ENCODE data around the gene SLC30A4. TPM values are rescaled to one million over a fixed set of nuclear protein-coding genes. Genes with fewer than 3 reads are reported as not detected.

Gene SLC30A4, protein sequence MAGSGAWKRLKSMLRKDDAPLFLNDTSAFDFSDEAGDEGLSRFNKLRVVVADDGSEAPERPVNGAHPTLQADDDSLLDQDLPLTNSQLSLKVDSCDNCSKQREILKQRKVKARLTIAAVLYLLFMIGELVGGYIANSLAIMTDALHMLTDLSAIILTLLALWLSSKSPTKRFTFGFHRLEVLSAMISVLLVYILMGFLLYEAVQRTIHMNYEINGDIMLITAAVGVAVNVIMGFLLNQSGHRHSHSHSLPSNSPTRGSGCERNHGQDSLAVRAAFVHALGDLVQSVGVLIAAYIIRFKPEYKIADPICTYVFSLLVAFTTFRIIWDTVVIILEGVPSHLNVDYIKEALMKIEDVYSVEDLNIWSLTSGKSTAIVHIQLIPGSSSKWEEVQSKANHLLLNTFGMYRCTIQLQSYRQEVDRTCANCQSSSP
- 10 to 100 TPM in 1 of 6 experiments, 1 to 10 TPM in 5; 7.0 to 10.2 (median 8.5) TPM for total RNA-seq (2021; fragmentation: NEBNext Ultra II Directional; extraction: Animal tissue kit (Norgen Biotek cat#: 25700))
- long read RNA-seq, partial matches to known transcripts, result 0 of 19 reads
- long read RNA-seq, other reads (novel, unspliced or antisense), result 19 of 19 reads

DNA sequence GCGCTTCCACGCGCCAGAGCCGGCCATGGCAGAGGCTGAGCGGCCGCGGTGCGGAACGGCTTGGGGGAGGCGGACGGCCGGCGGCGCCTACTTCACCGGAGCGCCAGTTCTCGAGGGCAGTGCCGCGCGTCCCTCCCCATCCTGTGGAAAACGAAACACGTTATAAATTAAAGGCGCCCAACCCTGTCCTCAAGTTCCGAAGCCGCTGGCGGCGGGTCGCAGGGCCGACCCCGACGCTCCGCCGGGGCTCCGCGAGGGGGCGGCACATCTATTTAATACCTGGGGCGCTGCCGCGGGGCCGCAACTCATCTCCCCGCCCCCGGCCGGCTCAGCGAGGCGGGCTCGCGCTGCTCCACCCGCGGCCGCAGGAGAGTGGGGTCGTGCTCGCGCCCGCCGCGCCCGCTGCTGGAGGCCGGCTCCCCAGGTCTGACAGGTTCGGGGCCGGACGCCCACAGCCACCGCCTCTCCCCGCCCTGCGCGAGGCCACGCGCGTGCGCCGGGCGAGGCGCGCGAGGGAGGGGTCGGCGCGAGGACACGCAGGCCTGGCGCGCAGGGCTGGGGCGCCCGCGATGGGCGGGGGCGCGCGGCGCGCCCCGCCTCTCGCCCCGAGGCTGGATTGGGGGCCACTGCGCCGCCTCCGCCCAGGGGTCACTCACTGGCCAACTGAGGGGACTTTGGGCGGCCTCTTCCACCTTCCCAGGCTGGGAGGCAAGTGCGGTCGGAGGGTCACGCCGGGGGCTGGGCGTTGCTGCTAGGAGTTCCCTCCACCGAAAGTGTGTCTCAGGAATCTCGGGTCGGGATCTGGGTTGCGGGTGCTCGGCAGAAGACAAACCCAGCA is at the start of gene SLC30A4:
Gene SLC30A4, minus strand, starts transcription at position 428 of the 838 bp plus-strand sequence. Its CDS starts 401 bp downstream, at position 27.
- peaks cover 3% of the 10 kb centered on the region for H3K27me3 Mint-ChIP-seq (ENCODE audit: insufficient read depth)
- DNase-seq, result peak; percentile 24
- TF ChIP-seq, protein P1, sequence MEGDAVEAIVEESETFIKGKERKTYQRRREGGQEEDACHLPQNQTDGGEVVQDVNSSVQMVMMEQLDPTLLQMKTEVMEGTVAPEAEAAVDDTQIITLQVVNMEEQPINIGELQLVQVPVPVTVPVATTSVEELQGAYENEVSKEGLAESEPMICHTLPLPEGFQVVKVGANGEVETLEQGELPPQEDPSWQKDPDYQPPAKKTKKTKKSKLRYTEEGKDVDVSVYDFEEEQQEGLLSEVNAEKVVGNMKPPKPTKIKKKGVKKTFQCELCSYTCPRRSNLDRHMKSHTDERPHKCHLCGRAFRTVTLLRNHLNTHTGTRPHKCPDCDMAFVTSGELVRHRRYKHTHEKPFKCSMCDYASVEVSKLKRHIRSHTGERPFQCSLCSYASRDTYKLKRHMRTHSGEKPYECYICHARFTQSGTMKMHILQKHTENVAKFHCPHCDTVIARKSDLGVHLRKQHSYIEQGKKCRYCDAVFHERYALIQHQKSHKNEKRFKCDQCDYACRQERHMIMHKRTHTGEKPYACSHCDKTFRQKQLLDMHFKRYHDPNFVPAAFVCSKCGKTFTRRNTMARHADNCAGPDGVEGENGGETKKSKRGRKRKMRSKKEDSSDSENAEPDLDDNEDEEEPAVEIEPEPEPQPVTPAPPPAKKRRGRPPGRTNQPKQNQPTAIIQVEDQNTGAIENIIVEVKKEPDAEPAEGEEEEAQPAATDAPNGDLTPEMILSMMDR (IDR thresholded peaks at IDR 0.05), result peak; percentile 65
- peak within 1 kb of the TSS; percentile 96 for H3K4me3 Mint-ChIP-seq
- no peaks in the 10 kb centered on the region for H3K9me3 Mint-ChIP-seq
- peaks cover 33% of the 10 kb centered on the region for H3K4me1 Mint-ChIP-seq (ENCODE audit: low read depth)
- peak within 1 kb of the TSS; percentile 71 for H3K27ac Mint-ChIP-seq
- H3K36me3 Mint-ChIP-seq (ENCODE audit: low read depth), result no peaks in the 10 kb centered on the region

DNA sequence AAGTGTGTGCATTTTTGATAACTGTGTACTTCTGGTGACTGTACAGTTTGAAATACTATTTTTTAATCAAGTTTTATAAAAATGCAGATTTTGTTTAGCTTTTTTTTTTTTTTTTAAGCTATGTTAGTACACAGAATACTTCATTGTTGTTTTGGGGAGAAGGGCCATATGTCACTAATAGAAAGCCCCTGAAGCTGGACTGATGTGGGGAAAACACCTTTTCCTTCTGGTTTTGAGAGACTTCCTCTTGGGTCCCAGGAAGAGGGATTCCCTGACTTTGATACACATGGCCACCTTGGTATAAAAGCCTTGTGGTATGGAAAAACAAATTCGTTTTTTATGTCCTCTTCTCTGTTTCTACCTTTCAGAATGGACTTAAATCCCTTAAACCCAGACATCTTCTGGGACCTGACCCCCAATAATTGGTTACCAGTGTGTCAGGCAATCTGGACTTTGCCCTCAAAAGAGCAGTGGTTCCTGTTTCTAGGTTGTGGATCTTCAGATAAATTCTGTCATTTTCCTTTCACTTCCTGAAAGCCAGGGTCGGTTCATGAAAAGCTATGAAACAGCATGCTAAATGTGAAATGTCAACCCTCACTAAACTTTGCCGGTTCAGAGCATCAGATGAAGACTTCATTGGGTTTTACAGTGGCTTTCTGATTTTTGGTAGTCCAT is 33.5 kb upstream of the SLC30A4 start:
- no peak overlapping the region for H3K4me3 Mint-ChIP-seq
- no peak overlapping the region for H3K27ac Mint-ChIP-seq
- TF ChIP-seq, protein P1 (IDR thresholded peaks at IDR 0.05), result no peak
- H3K4me1 Mint-ChIP-seq (ENCODE audit: low read depth), result peaks cover 9% of the 10 kb centered on the region
- H3K36me3 Mint-ChIP-seq (ENCODE audit: low read depth), result no peaks in the 10 kb centered on the region
- DNase-seq, result no peak
- H3K27me3 Mint-ChIP-seq (ENCODE audit: insufficient read depth), result peaks cover 34% of the 10 kb centered on the region
- H3K9me3 Mint-ChIP-seq, result no peaks in the 10 kb centered on the region

DNA sequence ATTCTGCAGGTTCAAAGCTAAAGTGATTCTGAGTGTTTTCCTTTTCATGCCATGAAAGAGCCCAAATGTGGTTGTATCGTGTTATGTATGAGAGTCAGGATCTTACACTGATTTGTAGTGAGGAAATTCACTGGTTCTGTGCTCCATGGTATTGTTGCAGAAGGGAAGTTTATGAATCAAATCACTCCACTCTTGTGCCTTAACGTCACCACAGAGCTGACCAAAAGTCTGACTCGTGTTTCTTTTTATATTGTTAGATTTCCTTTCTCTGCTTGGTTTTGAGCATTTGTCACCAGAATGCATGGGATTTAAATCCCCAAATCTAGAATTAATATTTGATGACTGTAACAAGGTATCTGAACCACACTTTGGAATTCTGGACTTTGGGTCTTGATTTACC is 29.1 kb upstream of the SLC30A4 start:
- peaks cover 37% of the 10 kb centered on the region for H3K27me3 Mint-ChIP-seq (ENCODE audit: insufficient read depth)
- H3K4me3 Mint-ChIP-seq, result no peak overlapping the region
- H3K4me1 Mint-ChIP-seq (ENCODE audit: low read depth), result peaks cover 35% of the 10 kb centered on the region
- H3K9me3 Mint-ChIP-seq, result no peaks in the 10 kb centered on the region
- no peak overlapping the region for H3K27ac Mint-ChIP-seq
- DNase-seq, result no peak
- no peaks in the 10 kb centered on the region for H3K36me3 Mint-ChIP-seq (ENCODE audit: low read depth)
- TF ChIP-seq, protein P1 (IDR thresholded peaks at IDR 0.05), result no peak

DNA sequence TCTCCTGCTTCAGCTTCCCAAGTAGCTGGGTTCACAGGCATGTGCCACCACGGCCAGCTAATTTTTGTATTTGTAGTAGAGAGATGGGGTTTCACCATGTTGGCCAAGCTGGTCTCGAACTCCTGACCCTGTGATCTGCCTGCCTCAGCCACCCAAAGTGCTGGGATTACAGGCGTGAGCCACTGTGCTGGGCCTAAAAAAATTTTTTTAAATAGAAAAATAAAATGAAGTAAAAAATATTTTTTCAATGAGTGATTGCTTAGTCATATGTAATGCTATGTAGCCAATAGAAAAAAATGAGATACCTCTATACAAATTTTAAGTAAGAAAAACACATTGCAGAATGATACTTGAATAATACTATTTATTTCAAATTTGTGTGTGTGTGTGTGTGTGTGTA is 27.9 kb upstream of the SLC30A4 start:
- DNase-seq, result peak; percentile 53
- H3K27me3 Mint-ChIP-seq (ENCODE audit: insufficient read depth), result peaks cover 36% of the 10 kb centered on the region
- no peaks in the 10 kb centered on the region for H3K9me3 Mint-ChIP-seq
- peak overlapping the region; percentile 73; the same call in 1 of the 2 replicates for H3K27ac Mint-ChIP-seq
- H3K36me3 Mint-ChIP-seq (ENCODE audit: low read depth), result no peaks in the 10 kb centered on the region
- H3K4me3 Mint-ChIP-seq, result peak overlapping the region; percentile 82; the same call in 1 of the 2 replicates
- peaks cover 35% of the 10 kb centered on the region for H3K4me1 Mint-ChIP-seq (ENCODE audit: low read depth)
- TF ChIP-seq, protein P1 (IDR thresholded peaks at IDR 0.05), result no peak
